ENCODE results near the gene RHBG.

DNA sequence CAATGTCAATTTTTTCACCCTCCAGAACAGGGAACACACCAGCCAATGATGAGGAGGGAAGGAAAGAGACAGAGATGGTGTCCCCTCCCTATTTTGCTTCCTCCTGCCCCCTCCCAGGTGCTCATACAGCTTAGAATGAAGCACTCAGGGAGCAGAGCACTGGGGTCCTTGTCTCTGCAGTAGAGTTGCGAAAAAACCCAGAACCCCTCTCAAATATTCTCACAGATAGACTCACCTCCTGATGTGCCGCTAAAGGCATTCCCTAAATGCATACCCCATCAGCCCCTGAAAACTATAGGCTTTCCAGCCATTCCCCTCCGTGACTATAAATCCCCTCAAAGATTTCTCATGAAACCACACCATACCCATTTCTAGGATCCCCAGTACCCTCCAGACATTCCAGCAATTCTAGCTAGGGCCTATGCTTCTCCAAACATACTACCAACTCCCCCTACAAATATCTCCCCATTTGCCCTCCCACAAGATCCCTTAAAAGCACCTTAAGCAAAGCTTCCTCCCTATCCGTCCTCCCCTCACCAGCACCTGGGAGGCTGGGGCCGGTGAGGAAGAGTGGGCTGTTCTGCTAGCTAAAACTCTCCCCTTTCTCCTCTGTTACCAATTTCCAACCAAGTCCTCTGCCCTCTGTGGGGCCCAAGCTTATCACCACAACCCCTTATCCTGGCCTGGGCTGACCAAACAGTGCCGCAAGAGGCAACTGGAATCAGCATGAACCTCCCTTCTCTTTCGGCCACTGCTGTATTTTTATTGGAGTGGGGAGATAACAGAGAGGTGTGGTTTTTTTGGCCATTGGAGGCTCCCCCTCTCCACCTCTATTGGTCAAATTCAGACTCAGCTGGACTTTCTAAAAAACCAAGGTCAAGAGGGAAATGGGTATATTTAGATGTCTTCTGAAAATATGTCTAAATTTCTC lies 54.7 kb downstream of the RHBG start:
- TF ChIP-seq, protein P1, sequence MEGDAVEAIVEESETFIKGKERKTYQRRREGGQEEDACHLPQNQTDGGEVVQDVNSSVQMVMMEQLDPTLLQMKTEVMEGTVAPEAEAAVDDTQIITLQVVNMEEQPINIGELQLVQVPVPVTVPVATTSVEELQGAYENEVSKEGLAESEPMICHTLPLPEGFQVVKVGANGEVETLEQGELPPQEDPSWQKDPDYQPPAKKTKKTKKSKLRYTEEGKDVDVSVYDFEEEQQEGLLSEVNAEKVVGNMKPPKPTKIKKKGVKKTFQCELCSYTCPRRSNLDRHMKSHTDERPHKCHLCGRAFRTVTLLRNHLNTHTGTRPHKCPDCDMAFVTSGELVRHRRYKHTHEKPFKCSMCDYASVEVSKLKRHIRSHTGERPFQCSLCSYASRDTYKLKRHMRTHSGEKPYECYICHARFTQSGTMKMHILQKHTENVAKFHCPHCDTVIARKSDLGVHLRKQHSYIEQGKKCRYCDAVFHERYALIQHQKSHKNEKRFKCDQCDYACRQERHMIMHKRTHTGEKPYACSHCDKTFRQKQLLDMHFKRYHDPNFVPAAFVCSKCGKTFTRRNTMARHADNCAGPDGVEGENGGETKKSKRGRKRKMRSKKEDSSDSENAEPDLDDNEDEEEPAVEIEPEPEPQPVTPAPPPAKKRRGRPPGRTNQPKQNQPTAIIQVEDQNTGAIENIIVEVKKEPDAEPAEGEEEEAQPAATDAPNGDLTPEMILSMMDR (IDR thresholded peaks at IDR 0.05) = no peak
- TF ChIP-seq POLR2A (IDR thresholded peaks at IDR 0.05) (no peak), POLR2AphosphoS5 (IDR thresholded peaks at IDR 0.05) (no peak)

All from suprapubic skin (tissue), 4 donors.